Measurements from ENCODE around the gene FBLN2.
"Not testable (repeated sequence)": the region's sequence is repeated elsewhere in the genome, so short reads cannot be mapped to it uniquely, and the experiment has no call there.

FBLN2 gene

GRCh38 chr3:13561967-13562366 lies 13.0 kb downstream of the FBLN2 start:
- no peak for DNase-seq (ENCODE audit: low read depth)
- no peak overlapping the region for H3K4me3 ChIP-seq (ENCODE audit: low read depth, low read length)
- no peak for TF ChIP-seq CTCF (IDR thresholded peaks at IDR 0.05; ENCODE audit: low read depth, low read length, missing control alignments)

- not testable (repeated sequence) for H3K4me3 ChIP-seq (ENCODE audit: low read depth, low read length); DNase-seq (ENCODE audit: low read depth)
Observed at GRCh38 chr3:13562421-13562820, 13.5 kb downstream of the FBLN2 start.

GRCh38 chr3:13563321-13563720 lies 14.4 kb downstream of the FBLN2 start:
- TF ChIP-seq CTCF (IDR thresholded peaks at IDR 0.05; ENCODE audit: low read depth, low read length, missing control alignments) = no peak
- no peak overlapping the region for H3K4me3 ChIP-seq (ENCODE audit: low read depth, low read length)
- DNase-seq (ENCODE audit: low read depth) = no peak

DNA sequence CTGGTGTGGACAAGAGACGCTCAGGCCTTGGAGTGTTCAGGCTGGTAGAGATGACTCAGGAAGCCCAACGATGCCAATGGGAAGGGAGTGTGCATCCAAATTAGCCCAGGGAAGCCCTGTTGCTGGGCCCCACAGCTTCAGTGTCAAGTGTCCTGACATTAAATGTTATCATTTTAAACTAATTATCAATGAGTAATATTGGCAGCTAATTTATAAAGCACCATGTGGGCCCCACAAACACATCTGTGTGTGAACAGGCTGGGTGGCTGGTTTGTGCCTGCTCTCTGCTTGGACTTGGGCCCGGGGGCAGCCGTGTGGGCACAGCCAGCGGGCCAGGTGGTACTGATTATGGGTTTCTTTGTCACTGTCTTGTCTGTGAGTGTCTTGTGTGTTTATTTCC lies 15.0 kb downstream of the FBLN2 start:
- no peak for TF ChIP-seq CTCF (IDR thresholded peaks at IDR 0.05; ENCODE audit: low read depth, low read length, missing control alignments)
- DNase-seq (ENCODE audit: low read depth) = no peak
- H3K4me3 ChIP-seq (ENCODE audit: low read depth, low read length) = no peak overlapping the region

- no peak for DNase-seq (ENCODE audit: low read depth)
Observed at GRCh38 chr3:13564751-13565560, 16.0 kb downstream of the FBLN2 start.

DNA sequence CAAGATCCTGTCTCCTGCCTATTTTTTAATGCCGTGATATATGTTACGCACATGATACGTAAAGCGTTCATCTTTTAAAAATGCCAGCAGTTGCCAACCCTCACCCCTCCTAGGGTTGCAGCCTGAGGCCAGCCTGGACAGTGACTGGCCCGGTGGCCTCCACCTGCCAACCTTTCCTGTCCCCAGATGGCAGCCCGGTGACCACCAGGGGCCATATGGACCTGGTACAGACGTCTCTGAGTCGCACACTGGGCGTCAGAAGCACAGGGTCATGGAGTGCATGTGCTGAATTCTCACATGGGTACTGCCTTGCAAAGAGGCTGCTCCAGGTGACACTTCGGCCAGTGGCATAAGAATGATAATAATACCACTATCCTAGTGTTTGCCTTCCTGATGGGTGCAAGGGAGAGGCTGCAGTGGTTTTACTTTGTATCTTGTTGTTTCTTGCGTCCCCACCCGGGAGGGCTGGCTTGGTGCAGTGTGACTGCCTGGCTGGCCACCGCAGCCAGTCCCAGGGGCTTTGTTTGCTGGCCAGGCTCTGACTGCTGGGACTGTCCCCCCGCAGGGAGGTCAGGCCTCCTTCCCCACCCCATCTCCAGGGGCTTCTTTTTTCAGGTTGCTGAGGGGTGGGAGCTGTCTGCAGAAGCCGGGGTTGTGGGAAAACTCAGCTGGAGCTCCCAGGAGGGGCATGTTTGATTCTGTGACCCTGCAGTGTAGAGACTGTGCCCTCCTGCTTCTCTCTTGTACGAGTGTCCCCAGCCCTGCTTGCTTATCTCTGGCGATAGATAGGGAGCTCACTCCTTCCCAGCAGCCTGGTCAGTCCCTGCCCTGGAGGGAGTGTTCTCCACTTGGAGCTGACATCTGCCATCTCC lies 16.9 kb downstream of the FBLN2 start:
- H3K4me3 ChIP-seq (ENCODE audit: low read depth, low read length) = no peak overlapping the region
- DNase-seq (ENCODE audit: low read depth) = no peak
- no peak for TF ChIP-seq CTCF (IDR thresholded peaks at IDR 0.05; ENCODE audit: low read depth, low read length, missing control alignments)

More at GRCh38 chr3:13564751-13565560, 16.0 kb downstream of the FBLN2 start:
- no peak overlapping the region for H3K4me3 ChIP-seq (ENCODE audit: low read depth, low read length)
- TF ChIP-seq CTCF (IDR thresholded peaks at IDR 0.05; ENCODE audit: low read depth, low read length, missing control alignments) = no peak

GRCh38 chr3:13566453-13566748 lies 17.5 kb downstream of the FBLN2 start:
- no peak for DNase-seq (ENCODE audit: low read depth)
- TF ChIP-seq CTCF (IDR thresholded peaks at IDR 0.05; ENCODE audit: low read depth, low read length, missing control alignments) = no peak
- H3K4me3 ChIP-seq (ENCODE audit: low read depth, low read length) = no peak overlapping the region
